NT2/D1 (cell line): Measurements from ENCODE around the gene PLEKHA6.

Source experiments
- SUZ12 ChIP-seq: IDR thresholded peaks from 2 replicates; pipeline ENCODE4 v1.6.1; 2011; ENCODE audit not compliant: insufficient read length, insufficient read depth; ENCODE audit errors: extremely low read depth
- YY1 ChIP-seq: IDR thresholded peaks from 2 replicates; pipeline ENCODE4 v1.6.1; 2011; ENCODE audit not compliant: insufficient read length, insufficient read depth
- ZNF274 ChIP-seq: IDR thresholded peaks from 2 replicates; pipeline ENCODE4 v1.6.1; 2011; ENCODE audit warnings: mild to moderate bottlenecking, low read depth, low read length

DNA sequence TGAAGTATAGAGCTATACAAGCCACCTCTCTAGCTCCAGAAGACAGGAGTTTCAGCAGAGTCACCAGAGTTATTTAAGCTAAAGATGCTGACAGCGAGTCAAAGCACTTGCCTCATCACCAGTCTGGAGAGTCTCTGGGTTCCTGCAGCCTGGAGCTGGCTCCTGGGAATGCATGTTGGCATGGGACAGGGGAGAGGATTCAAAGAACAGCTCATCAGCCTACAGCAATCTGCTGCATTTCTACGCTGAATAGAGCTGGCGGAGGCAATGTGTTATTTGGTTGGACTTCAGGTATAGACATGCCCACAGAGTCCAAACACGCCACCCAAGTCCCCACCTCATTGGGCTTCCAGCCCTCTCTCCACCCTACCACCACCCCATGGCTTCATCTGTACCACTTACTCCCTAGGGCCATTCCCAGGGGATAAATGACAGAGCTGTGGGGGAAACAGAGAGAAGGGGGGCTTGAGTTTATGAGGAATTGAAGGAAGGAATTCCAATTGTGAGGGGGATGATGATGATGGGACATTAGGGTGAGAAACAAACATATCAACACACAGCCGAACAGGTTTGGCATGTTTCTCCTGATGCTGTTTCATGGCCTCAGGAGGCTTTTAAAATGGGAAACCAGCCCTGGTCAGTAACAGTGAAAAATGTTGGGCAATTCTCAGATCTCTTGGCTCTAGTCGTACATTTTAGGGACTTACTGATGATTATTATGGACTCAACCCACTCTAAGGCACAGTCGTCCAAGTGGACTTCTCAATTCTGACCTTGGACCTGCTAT, 58.4 kb downstream of the PLEKHA6 start:
- no peak for TF ChIP-seq ZNF274
- TF ChIP-seq YY1: no peak
- TF ChIP-seq SUZ12: no peak
